GM21423 (cell line): ENCODE results near the gene IGF2R.

Source experiments
- ATAC-seq: cut with Tn5 transposase; IDR thresholded peaks from one replicate; pipeline ENCODE4 v1.9.1; 2021; ENCODE audit warnings: mild to moderate bottlenecking, moderate library complexity; ENCODE audit not compliant: unreplicated experiment

Gene IGF2R

DNA sequence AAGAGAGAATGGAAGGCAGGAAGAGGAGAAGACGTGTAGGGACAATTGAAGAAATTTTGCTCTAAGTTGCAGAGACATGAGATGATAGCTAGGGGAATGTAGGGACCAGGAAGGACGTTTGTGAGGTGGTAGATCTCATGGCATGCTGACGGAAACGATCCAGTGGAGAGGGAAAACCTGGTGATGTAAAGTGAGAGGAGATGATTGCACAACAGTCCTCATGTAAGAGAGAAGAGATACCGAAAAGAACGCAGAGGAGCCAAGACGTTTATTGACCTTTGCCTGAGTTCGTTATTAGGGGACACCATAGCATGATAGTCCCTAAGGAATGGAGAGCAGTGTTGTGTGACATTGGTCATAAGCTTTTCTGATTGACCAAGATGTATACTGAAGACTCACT, 55.3 kb downstream of the IGF2R start:
- no peak for ATAC-seq

DNA sequence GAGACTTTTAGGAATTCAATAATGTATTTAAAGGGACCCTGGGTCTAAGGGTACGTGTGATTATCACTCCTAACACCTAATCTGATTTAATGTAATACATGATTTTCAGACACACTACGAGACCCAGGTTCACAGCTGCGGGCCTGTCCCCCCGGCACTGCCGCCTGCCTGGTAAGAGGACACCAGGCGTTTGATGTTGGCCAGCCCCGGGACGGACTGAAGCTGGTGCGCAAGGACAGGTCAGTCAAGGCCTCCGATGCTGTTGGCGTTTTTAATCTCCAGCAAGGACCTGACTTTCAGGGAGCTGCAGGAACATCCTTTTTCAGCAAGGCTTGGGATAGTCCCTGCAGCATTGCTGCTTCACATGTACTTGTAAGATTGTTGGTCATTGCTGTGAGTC, 58.2 kb downstream of the IGF2R start:
- no peak for ATAC-seq

DNA sequence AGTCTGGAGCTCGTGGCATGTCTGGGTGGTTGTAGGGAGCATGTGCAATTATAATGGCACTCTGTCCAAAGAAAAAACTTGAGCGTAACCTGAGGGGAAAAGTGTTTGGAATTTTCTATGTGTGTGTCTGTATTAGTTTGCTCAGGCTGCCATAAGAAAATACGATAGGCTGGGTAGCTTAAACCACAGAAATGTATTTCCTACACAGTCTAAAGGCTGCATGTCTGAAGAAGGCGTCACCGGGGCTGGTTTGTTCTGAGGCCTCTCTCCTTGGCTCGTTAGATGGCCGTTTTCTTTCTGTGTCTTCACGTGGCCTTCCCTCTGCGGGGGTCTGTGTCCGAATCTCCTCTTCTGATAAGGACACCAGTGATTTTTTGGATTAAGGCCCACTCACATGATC, 59.0 kb downstream of the IGF2R start:
- ATAC-seq: no peak

- ATAC-seq: peak; percentile 90
Measured at GRCh38 chr6:160028487-160029275, 59.8 kb downstream of the IGF2R start.

GRCh38 chr6:160029525-160029924, 60.6 kb downstream of the IGF2R start:
- no peak for ATAC-seq

DNA sequence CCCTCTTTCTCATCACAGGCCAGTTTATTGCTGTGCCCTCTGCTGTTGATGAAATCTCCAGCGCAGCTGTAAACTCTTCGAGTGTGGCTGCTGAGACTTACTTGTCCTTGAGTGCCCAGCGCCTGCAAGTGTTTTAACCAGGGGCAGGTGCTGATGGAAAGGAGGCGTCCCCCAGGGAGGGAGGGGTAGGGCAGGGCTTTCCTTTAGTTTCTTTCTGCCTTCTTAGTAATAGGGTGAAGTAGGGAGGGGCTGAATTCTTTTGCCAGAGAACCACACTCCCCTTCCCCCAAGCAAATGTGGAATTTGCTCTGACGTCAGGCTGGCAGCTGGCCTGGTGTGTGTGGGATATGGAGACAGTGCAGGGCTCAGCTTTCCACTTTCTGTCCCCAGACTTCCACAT, 61.2 kb downstream of the IGF2R start:
- no peak for ATAC-seq

- no peak for ATAC-seq
Measured at GRCh38 chr6:160031442-160031841, 62.6 kb downstream of the IGF2R start.

GRCh38 chr6:160031871-160032270, 63.0 kb downstream of the IGF2R start:
- no peak for ATAC-seq

DNA sequence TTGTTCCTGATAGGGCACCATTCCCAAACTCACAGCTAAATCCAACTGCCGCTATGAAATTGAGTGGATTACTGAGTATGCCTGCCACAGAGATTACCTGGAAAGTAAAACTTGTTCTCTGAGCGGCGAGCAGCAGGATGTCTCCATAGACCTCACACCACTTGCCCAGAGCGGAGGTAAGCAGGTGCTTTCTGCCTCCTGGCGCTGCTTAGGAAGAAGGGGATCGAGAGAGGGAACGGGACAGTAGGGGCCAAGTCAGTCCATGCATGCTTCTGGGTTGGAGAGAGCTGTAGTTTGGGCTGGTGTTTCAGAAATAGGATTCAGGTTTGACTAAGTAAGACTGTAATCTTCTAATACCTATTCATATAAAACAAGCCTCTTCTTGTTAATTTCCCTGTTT, 63.7 kb downstream of the IGF2R start:
- no peak for ATAC-seq

DNA sequence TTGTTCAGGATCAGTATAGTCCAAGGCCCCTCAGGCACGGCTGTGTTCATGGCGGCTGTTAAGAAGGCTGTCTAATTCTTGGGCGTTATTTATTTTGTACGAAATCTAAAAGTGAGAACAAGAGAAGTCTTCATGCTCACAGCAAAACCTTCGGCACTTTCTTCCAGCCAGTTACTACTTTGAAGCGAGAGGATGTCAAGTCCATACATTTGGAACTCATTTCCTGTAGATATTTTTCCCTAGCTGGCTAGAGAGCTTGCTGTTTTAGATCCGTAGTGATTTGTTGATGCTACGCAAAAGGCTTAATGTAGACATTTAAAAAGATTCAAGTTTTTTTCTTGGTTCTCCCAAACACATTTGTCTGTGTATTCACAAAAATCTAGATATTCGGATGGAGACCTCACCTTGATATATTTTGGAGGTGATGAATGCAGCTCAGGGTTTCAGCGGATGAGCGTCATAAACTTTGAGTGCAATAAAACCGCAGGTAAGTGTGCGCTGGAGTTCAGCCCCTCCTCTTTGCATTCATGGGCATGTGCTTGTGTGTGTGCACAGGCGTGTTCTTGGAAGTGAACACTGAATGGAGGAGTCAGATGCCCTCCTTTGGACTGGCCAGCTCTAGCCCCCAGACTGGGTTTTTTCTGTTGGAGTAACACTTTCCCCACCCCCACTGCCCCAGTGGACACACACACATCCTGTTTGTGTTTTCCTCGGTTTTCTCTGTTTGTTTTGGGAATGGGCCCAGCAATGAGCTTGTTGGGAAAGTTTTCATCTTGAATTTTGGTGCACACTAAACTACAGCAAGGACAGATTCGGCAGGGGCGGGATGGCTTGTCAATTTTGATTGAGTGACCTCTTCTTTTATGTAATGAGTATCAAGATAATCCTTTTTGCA, 65.4 kb downstream of the IGF2R start:
- no peak for ATAC-seq

GRCh38 chr6:160035241-160035640, 66.4 kb downstream of the IGF2R start:
- no peak for ATAC-seq

DNA sequence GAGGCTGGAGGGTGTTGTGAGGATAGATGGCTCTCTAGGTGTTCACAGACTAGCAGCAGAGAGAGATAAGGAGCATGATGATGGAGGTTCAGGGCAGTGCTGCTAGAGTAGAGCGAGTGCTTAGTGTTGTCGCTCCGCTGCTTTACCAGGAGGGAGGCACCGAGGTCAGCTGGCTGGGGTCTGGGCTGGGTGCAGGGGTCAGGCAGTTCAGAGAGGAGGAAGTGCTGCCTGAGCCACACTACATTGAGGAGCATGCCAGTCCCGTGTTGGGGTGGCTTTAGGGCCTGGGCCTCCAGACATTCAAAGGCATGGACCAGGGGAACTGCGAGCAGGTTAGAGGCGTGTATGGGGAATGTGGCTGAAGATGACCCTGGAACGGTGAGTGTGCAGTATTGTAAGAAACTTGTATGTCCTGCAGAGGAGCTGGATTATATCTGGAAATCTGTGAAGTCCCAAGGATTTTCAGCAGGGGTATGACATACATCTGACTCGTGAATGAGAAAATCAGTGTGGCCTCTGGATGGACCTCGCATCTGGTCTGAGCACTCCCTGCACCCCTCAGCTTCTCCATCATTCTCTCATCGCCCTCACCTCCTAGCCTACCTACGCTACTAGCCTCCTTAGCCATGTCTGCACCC, 66.9 kb downstream of the IGF2R start:
- ATAC-seq: no peak

- no peak for ATAC-seq
Measured at GRCh38 chr6:160036331-160036695, 67.4 kb downstream of the IGF2R start.

- ATAC-seq: no peak
Measured at GRCh38 chr6:160036790-160037206, 67.9 kb downstream of the IGF2R start.

GRCh38 chr6:160038479-160038878, 69.6 kb downstream of the IGF2R start:
- no peak for ATAC-seq

DNA sequence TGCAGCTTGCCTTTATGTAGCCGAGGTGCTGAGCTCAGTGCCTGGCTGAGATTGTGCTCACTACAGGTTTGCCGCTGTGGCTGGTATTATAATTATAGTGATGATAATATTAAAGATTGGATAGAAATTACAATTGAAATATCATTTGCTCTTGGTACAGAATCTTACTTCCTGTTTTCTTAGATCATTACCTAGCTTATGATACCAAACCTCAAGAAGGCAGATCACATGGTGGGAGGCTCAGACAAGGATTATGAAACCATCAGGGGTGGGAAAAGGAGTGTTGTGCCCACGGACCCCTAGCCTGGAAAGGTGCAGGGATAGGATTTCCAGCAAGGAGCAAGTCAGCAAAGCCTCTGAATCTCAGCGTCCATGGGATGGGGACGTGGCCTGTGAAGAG, 70.6 kb downstream of the IGF2R start:
- no peak for ATAC-seq

GRCh38 chr6:160040055-160040454, 71.2 kb downstream of the IGF2R start:
- no peak for ATAC-seq

- no peak for ATAC-seq
Measured at GRCh38 chr6:160040527-160041264, 71.8 kb downstream of the IGF2R start.

- no peak for ATAC-seq
Measured at GRCh38 chr6:160041608-160042007, 72.7 kb downstream of the IGF2R start.

GRCh38 chr6:160042014-160042773, 73.3 kb downstream of the IGF2R start:
- no peak for ATAC-seq
